Epithelial cell of proximal tubule (primary cell): ENCODE results near the gene ITPRIPL1. TPM values are rescaled to one million over a fixed set of nuclear protein-coding genes. Genes with fewer than 3 reads are reported as not detected.

Source experiments
- DNase-seq: peaks from one replicate; pipeline ENCODE4 v3.0.0-alpha.2; 2011; ENCODE audit warnings: low read depth
- H3K4me3 ChIP-seq: 2 replicates; pipeline ENCODE4 v1.5.1; 2011; ENCODE audit warnings: low read depth, mild to moderate bottlenecking, low read length
- total RNA-seq: library from RNA; depleted of rRNA; stranded (reverse); fragments of >200 nt; gene quantifications from 2 replicates; pipeline ENCODE4 v1.2.3, GENCODE V29; 2015
- TF ChIP-seq, protein P1 (sequence below): conservative IDR thresholded peaks from 2 replicates; pipeline ENCODE4 v1.5.1; 2012; ENCODE audit warnings: low read depth, mild to moderate bottlenecking, low read length

Gene ITPRIPL1
- total RNA-seq, 1 donor from 2014 or later = 7.7 TPM

DNA sequence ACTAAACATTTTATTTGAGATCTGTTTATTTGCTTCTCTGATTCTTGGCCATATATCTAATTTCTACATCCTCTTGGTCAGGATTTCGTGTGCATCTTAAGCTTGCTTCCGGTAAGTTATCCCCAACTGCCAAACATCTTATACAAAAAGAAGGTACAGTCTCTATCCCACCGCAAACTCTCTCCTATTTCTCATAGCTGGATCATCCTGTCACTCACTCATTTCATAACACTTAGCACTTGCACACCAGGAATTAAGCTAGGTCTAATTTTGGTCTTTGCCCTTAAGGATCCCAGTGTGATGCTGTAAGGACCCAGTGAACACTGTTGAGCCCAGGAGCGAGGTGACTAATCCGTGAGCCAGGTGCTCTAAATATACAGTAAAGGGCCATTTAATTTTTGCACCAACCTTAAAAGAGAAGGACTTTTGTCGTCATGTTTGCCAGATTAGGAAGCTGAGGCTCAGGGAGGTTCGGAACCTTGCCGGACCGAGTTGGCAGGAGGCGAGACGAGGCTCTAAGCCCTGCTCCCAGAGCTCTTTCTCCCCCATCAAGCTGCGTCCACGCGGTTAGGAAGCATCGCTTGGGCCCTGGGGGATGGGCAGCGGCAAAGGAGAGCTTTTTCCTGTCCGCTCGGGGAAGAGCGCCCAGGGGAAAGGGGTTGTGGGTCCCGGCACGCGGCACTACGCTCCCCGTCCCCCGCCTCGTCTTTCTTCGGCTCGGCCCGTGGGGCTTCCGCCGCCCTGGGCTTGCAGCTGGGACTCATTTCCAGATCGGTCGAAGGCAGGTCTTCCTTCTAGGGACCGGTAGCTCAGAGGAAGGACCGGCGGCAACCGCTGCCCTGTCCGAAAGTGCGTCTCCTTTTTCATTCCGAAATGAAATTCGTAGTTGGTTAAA, 4.1 kb upstream of the ITPRIPL1 start:
- H3K4me3 ChIP-seq = peak overlapping the region; percentile 64
- DNase-seq = no peak
- TF ChIP-seq, protein P1, sequence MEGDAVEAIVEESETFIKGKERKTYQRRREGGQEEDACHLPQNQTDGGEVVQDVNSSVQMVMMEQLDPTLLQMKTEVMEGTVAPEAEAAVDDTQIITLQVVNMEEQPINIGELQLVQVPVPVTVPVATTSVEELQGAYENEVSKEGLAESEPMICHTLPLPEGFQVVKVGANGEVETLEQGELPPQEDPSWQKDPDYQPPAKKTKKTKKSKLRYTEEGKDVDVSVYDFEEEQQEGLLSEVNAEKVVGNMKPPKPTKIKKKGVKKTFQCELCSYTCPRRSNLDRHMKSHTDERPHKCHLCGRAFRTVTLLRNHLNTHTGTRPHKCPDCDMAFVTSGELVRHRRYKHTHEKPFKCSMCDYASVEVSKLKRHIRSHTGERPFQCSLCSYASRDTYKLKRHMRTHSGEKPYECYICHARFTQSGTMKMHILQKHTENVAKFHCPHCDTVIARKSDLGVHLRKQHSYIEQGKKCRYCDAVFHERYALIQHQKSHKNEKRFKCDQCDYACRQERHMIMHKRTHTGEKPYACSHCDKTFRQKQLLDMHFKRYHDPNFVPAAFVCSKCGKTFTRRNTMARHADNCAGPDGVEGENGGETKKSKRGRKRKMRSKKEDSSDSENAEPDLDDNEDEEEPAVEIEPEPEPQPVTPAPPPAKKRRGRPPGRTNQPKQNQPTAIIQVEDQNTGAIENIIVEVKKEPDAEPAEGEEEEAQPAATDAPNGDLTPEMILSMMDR = no peak

DNA sequence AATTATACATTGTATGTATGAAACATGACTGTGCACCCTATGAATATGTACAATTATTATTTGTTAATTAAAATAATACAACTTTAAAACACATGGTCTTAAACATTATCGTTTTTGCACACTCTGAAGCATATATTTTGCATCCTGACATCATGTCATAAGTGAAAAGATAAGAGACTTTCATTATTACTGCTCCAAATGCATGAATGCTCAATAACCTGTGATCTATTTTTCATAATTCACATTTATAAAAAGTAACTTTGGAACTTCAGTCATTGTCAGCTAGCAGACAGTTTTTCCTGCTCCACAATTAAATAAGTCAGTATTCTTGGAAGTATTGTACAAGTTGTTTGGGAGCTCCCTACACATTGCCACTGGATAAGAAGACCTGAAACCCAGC, 1.3 kb upstream of the ITPRIPL1 start:
- TF ChIP-seq, protein P1 = no peak

DNA sequence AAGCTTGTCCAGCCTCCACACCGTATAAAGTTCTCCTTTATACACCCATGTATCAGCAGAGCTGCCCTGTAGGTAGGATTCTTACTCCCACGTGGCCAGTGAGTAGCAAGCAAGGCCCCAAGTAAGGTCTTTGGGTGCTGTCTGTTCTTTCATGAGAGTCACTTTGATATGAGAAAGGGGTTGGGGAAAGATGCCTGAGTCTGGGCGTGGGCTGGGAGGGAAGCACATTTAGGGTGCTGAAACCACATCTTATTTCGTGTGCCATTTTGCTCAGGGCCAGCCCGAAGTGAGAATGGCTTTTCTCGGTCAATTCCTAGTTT, 436 bp upstream of the ITPRIPL1 start:
- peak overlapping the region; percentile 57 for H3K4me3 ChIP-seq
- TF ChIP-seq, protein P1 = no peak

More for the DNA sequence above, 1.3 kb upstream of the ITPRIPL1 start:
- DNase-seq = no peak
- H3K4me3 ChIP-seq = no peak overlapping the region

DNA sequence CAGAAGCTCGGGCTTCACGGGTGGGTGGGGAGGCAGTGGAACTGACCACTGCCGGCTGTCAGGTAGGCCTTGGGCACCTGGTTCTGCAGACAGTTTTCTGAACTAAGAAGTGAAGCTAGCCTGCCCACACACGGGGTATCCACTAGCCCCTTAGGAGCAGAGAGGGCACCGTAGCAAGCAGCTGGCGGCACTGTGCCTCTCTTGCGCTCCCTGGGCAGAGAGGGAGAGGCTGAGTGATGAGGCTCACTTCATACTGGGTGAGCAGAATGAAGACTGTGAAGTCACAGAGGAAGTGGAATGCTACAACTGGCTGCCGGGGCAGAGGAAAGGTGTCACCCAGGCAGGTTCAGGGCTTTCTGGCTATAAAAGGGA, 753 bp downstream of the ITPRIPL1 start:
- TF ChIP-seq, protein P1 = no peak
- DNase-seq = no peak
- H3K4me3 ChIP-seq = peak overlapping the region; percentile 57

More for the DNA sequence above, 436 bp upstream of the ITPRIPL1 start:
- DNase-seq = no peak

DNA sequence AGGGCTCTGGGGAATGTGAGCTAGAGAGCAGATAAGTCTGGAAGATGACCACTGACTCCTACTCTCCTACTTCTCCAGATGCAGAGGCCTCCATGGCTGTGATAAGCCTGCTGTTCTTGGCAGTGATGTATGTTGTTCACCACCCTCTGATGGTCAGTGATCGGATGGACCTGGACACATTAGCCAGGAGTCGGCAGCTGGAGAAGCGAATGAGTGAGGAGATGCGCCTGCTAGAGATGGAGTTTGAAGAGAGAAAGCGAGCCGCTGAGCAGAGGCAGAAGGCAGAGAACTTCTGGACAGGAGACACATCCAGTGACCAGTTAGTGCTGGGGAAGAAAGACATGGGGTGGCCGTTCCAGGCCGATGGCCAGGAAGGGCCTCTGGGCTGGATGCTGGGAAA, 1.4 kb downstream of the ITPRIPL1 start:
- TF ChIP-seq, protein P1 = no peak
- no peak overlapping the region for H3K4me3 ChIP-seq
- no peak for DNase-seq

DNA sequence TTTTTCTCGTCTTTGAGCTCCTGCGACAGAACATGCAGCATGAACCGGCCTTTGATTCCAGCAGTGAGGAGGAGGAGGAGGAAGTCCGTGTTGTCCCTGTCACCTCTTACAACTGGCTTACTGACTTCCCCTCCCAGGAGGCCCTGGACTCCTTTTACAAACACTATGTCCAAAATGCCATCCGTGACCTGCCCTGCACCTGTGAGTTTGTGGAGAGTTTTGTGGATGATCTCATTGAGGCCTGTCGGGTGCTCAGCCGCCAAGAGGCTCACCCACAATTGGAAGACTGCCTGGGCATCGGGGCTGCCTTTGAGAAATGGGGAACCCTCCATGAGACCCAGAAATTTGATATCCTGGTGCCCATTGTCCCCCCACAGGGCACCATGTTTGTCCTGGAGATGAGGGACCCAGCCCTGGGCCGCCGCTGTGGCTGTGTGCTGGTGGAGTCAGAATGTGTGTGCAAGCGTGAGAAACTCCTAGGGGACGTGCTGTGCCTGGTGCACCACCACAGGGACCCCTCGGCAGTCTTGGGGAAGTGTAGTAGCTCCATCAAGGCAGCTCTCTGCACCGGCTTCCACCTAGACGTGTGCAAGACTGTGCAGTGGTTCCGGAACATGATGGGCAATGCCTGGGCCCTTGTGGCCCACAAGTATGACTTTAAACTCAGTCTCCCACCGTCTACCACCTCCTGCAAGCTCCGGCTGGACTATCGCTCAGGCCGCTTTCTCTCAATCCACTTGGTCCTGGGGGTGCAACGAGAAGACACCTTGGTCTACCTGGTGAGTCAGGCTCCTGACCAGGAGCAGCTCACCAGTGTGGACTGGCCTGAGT, 2.1 kb downstream of the ITPRIPL1 start:
- TF ChIP-seq, protein P1 = no peak
- H3K4me3 ChIP-seq = no peak overlapping the region
- DNase-seq = no peak
